ENCODE measurements around the gene AQP3. TPM values are rescaled to one million over a fixed set of nuclear protein-coding genes. Genes with fewer than 3 reads are reported as not detected.

Gene AQP3
- total RNA-seq, 1 donor from 2014 or later, result 868 TPM

DNA sequence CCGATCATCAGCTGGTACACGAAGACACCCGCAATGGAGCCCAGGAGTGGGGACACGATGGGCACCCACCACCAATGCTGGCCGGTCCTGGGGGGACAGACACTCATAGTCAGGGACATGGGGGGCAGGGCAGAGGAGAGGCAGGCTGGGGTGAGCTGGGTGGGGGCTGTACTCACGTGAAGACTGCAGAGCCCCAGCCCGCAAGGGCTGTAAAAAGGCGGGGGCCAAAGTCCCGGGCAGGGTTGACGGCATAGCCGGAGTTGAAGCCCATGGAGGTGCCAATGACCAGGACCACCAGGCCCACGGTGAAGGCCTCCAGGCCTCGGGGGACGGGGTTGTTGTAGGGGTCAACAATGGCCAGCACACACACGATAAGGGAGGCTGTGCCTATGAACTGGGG, 5.3 kb downstream of the AQP3 start:
- intact Hi-C loops (cut with DNase I), result no loop called here
- H3K27ac ChIP-seq, result peak overlapping the region; percentile 48
- H3K27me3 ChIP-seq, result no peaks in the 10 kb centered on the region
- no peaks in the 10 kb centered on the region for H3K36me3 ChIP-seq
- no peaks in the 10 kb centered on the region for H3K9me3 ChIP-seq
- H3K4me3 ChIP-seq, result no peak overlapping the region
- DNase-seq (ENCODE audit: extremely low spot score in 2 of 2), result no peak
- peaks cover 25% of the 10 kb centered on the region for H3K4me1 ChIP-seq
- TF ChIP-seq, protein P1, sequence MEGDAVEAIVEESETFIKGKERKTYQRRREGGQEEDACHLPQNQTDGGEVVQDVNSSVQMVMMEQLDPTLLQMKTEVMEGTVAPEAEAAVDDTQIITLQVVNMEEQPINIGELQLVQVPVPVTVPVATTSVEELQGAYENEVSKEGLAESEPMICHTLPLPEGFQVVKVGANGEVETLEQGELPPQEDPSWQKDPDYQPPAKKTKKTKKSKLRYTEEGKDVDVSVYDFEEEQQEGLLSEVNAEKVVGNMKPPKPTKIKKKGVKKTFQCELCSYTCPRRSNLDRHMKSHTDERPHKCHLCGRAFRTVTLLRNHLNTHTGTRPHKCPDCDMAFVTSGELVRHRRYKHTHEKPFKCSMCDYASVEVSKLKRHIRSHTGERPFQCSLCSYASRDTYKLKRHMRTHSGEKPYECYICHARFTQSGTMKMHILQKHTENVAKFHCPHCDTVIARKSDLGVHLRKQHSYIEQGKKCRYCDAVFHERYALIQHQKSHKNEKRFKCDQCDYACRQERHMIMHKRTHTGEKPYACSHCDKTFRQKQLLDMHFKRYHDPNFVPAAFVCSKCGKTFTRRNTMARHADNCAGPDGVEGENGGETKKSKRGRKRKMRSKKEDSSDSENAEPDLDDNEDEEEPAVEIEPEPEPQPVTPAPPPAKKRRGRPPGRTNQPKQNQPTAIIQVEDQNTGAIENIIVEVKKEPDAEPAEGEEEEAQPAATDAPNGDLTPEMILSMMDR (IDR thresholded peaks at IDR 0.05), result no peak

DNA sequence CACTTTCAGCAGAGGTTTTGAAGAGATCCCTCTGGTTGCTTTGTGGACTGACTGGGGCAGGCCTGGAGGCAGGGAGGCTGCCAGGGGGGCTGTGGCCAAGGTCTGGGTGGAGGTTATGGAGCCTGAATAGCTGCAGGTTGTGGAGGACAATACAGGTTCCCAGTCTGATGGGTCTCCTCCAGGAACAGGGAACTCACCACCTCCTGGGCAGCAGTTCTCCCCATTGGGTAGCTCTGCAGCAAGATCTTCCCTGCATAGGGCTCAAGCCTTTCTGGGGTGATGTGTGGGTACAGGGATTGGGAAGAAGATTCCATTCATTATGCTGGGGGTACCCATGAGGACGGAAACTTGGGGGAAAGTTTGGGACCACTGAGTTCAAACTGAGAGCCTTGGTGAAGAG, 6.8 kb downstream of the AQP3 start:
- no peaks in the 10 kb centered on the region for H3K27me3 ChIP-seq
- no peaks in the 10 kb centered on the region for H3K9me3 ChIP-seq
- no peaks in the 10 kb centered on the region for H3K36me3 ChIP-seq
- TF ChIP-seq, protein P1 (IDR thresholded peaks at IDR 0.05), result no peak
- TF ChIP-seq POLR2A (IDR thresholded peaks at IDR 0.05), result no peak
- TF ChIP-seq POLR2AphosphoS5 (IDR thresholded peaks at IDR 0.05; ENCODE audit: insufficient read depth in 1 of 2, low read depth in 1 of 2), result no peak
- DNase-seq (ENCODE audit: extremely low spot score in 2 of 2), result no peak
- no peak overlapping the region for H3K27ac ChIP-seq
- intact Hi-C loops (cut with DNase I), result no loop called here
- H3K4me3 ChIP-seq, result no peak overlapping the region
- H3K4me1 ChIP-seq, result peaks cover 33% of the 10 kb centered on the region

DNA sequence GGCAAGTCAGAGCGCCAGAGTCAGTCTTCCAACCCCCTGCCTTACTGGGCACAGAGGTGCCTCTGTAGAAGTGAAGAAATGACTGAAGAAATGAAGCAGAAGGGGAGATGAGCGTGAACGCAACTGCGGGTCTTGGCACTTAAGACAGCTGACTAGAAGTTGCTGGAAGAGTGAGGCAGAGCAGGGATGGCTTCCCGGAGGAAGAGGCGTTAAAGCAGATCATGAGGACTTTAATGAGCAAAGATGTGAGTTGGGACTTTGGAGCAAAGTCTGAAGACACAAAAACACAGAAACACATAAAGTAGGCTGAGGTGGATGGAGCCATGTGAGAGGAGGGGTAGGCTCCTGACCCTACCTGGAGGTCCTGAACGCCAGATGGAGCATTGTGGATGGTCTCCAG, 7.2 kb downstream of the AQP3 start:
- Histone ChIP-seq H3K36me3 (no peaks in the 10 kb centered on the region), H3K27ac (no peak overlapping the region), H3K9me3 (no peaks in the 10 kb centered on the region), H3K4me3 (no peak overlapping the region), H3K4me1 (peaks cover 33% of the 10 kb centered on the region), H3K27me3 (no peaks in the 10 kb centered on the region)
- TF ChIP-seq POLR2AphosphoS5 (IDR thresholded peaks at IDR 0.05; ENCODE audit: insufficient read depth in 1 of 2, low read depth in 1 of 2), result no peak
- TF ChIP-seq POLR2A (IDR thresholded peaks at IDR 0.05), result no peak
- TF ChIP-seq, protein P1 (IDR thresholded peaks at IDR 0.05), result no peak
- DNase-seq (ENCODE audit: extremely low spot score in 2 of 2), result no peak
- intact Hi-C loops (cut with DNase I), result no loop called here

DNA sequence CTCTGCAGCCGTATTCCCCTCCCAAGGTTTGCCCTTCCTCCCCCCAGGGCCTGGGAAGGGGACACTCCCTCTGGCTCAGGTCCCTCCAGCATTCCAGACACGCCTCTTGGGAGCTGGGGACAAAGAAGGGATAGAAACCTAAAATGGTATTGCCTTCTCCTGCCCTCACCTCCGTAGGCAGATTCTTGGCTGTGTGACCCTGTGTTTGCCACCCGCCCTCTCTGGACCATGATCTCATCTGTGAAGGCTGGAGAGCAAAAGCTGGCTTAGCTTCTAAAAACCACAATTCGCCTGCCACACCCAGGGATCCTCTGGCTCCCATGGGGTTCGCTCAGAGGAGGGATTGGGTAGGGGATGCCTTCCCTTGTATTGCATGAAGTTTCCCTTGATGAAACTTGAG, 7.7 kb downstream of the AQP3 start:
- H3K27me3 ChIP-seq, result no peaks in the 10 kb centered on the region
- no peaks in the 10 kb centered on the region for H3K36me3 ChIP-seq
- H3K9me3 ChIP-seq, result no peaks in the 10 kb centered on the region
- intact Hi-C loops (cut with DNase I), result no loop called here
- H3K27ac ChIP-seq, result no peak overlapping the region
- no peak for DNase-seq (ENCODE audit: extremely low spot score in 2 of 2)
- H3K4me3 ChIP-seq, result no peak overlapping the region
- peaks cover 33% of the 10 kb centered on the region for H3K4me1 ChIP-seq
- TF ChIP-seq, protein P1 (IDR thresholded peaks at IDR 0.05), result no peak
- TF ChIP-seq POLR2AphosphoS5 (IDR thresholded peaks at IDR 0.05; ENCODE audit: insufficient read depth in 1 of 2, low read depth in 1 of 2) (no peak), POLR2A (IDR thresholded peaks at IDR 0.05) (no peak)

DNA sequence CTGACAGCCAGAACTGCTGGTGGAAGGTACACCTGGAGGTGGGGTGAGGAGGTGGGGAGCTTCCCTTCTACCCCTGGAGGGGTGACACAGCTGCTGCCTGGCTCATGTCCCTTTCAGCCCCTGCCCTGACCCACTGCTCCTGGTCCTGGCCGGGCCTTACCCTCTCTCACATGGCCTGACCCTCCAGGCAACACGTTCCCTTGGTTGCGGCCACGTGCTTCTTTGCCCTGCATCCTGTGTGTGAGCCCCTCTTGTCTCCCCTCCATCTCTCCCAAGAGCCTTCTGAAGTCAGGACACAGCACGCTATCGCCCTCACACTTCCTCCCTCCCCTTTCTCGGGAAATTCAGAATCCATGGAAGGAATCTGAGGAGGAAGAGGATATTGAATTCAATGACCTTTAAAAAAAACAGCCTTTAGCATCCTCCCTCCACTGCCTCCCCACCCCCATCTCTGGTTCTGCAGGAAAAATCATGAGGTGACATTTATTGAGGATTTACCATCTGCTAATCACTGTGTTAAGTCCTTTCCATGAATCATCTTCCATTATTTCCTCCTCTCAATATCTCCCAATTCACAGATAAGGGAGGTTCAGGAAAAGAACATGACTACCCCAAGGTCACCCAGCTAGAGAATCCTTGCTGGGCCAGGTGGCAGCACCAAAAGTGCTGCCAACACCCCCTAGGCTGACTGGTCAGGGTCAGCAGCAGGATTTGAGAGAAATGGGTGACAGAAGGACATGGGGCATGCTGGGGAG, 8.3 kb downstream of the AQP3 start:
- no peaks in the 10 kb centered on the region for H3K27me3 ChIP-seq
- H3K27ac ChIP-seq, result no peak overlapping the region
- intact Hi-C loops (cut with DNase I), result no loop called here
- DNase-seq (ENCODE audit: extremely low spot score in 2 of 2), result no peak
- no peak overlapping the region for H3K4me3 ChIP-seq
- peaks cover 33% of the 10 kb centered on the region for H3K4me1 ChIP-seq
- no peaks in the 10 kb centered on the region for H3K9me3 ChIP-seq
- H3K36me3 ChIP-seq, result no peaks in the 10 kb centered on the region
- no peak for TF ChIP-seq POLR2A (IDR thresholded peaks at IDR 0.05)
- TF ChIP-seq POLR2AphosphoS5 (IDR thresholded peaks at IDR 0.05; ENCODE audit: insufficient read depth in 1 of 2, low read depth in 1 of 2), result no peak
- TF ChIP-seq, protein P1 (IDR thresholded peaks at IDR 0.05), result no peak
